AML-193 (cell line): ENCODE results near the gene ASB7.
A peak's percentile ranks its signal among the peaks of the same experiment; 100 is the strongest.
"Not testable (repeated sequence)": the region's sequence is repeated elsewhere in the genome, so short reads cannot be mapped to it uniquely, and the experiment has no call there.

Source experiments
- DNase-seq, 2 experiments: peaks; one replicate each; lab custom pipeline; 2025; lab: John Stamatoyannopoulos, UW

ASB7 gene

GRCh38 chr15:100602064-100602822 lies at the start of gene ASB7, which contains the start of gene LINS1:
TSS of gene ASB7 (plus strand) at chr15:100602589. CDS start at chr15:100612217, 9,628 bp downstream.
TSS of gene LINS1 (minus strand) at chr15:100602184. CDS start at chr15:100580842, 21,342 bp downstream.
- peak; percentile 98 to 99 for DNase-seq

- DNase-seq: no peak
Measured at GRCh38 chr15:100553468-100553867, 48.9 kb upstream of the ASB7 start.

- DNase-seq: no peak
Measured at GRCh38 chr15:100558771-100559254, 43.6 kb upstream of the ASB7 start.

GRCh38 chr15:100559330-100559729 lies 43.1 kb upstream of the ASB7 start:
- peak; percentile 79 to 87 for DNase-seq

- DNase-seq: peak; percentile 64 to 65
Measured at GRCh38 chr15:100560323-100560722, 42.1 kb upstream of the ASB7 start.

GRCh38 chr15:100565591-100565990 lies 36.8 kb upstream of the ASB7 start:
- DNase-seq: peak; percentile 44 to 63

- no peak for DNase-seq
Measured at GRCh38 chr15:100566850-100567628, 35.4 kb upstream of the ASB7 start.

GRCh38 chr15:100569391-100569790 lies 33.0 kb upstream of the ASB7 start:
- DNase-seq: no peak

GRCh38 chr15:100570275-100570674 lies 32.1 kb upstream of the ASB7 start:
- no peak for DNase-seq

GRCh38 chr15:100570735-100571313 lies 31.6 kb upstream of the ASB7 start:
- DNase-seq: no peak

GRCh38 chr15:100571592-100572167 lies 30.7 kb upstream of the ASB7 start:
- DNase-seq: no peak

GRCh38 chr15:100572362-100572983 lies 29.9 kb upstream of the ASB7 start:
- DNase-seq: peak; percentile 56 to 68

GRCh38 chr15:100573526-100573925 lies 28.9 kb upstream of the ASB7 start:
- no peak for DNase-seq

- no peak for DNase-seq
Measured at GRCh38 chr15:100580414-100580813, 22.0 kb upstream of the ASB7 start.

GRCh38 chr15:100588638-100589242 lies 13.6 kb upstream of the ASB7 start:
- no peak for DNase-seq

- DNase-seq: not testable (repeated sequence)
Measured at GRCh38 chr15:100591163-100591562, 11.2 kb upstream of the ASB7 start.

- DNase-seq: no peak
Measured at GRCh38 chr15:100591835-100592234, 10.6 kb upstream of the ASB7 start.

GRCh38 chr15:100592898-100593297 lies 9.5 kb upstream of the ASB7 start:
- no peak for DNase-seq

GRCh38 chr15:100593431-100593830 lies 9.0 kb upstream of the ASB7 start:
- no peak for DNase-seq

- DNase-seq: no peak
Measured at GRCh38 chr15:100595964-100596363, 6.4 kb upstream of the ASB7 start.

GRCh38 chr15:100596792-100597191 lies 5.6 kb upstream of the ASB7 start:
- no peak for DNase-seq
